HCT116 (cell line): ENCODE results near the gene RAC2. TPM values are rescaled to one million over a fixed set of nuclear protein-coding genes. Genes with fewer than 3 reads are reported as not detected.

Experiments used
- ATAC-seq: fragments of 200-7000 bp; cut with Tn5 transposase; 2 replicates; pipeline ENCODE4 v1.9.1; 2020; ENCODE audit warnings: mild to moderate bottlenecking, moderate library complexity
- BruUV-seq: library from RNA; stranded (reverse); fragments of 400-500 nt; replicated peaks from 2 replicates; lab custom pipeline; 2021; lab: Mats Ljungman, UMichigan
- CTCF ChIA-PET: fragments of 300-600 bp; sonication (Branson Sonifier 250); formaldehyde crosslinking; loops from one replicate; lab custom pipeline; 2021; ENCODE audit warnings: antibody characterized with exemption; lab: Charles Lee
- POLR2A ChIA-PET: fragments of 300-600, 350-600 bp; sonication (Branson Sonifier 250); formaldehyde crosslinking; loops from one replicate; lab custom pipeline; 2021; ENCODE audit warnings: antibody characterized with exemption; lab: Charles Lee
- RAD21 ChIA-PET, 2 experiments: fragments of 300-600 bp; sonication (Branson Sonifier 250); formaldehyde crosslinking; loops; one replicate each; lab custom pipeline; 2023; ENCODE audit warnings: low total read pairs in 2 of 2; ENCODE audit not compliant: uncharacterized antibody in 2 of 2, unreplicated experiment in 2 of 2, low non-redundant PET in 1 of 2; lab: Charles Lee
- DNase-seq: peaks from one replicate; pipeline ENCODE4 v3.0.0-alpha.2; 2010; ENCODE audit warnings: low read depth, low spot score
- H2AFZ ChIP-seq: fragments of 200-600 bp; shearing (Covaris generic), sonication (generic); 2 replicates; pipeline ENCODE4 v1.6.1; 2017; ENCODE audit warnings: low read depth, mixed run types, mixed read lengths, antibody characterized with exemption, low read length; ENCODE audit not compliant: poor library complexity, severe bottlenecking
- H3K27ac ChIP-seq: 2 replicates; pipeline ENCODE4 v1.5.1; 2012; ENCODE audit warnings: low read depth, low read length
- H3K27me3 ChIP-seq: fragments of 200-600 bp; sonication (generic); 2 replicates; pipeline ENCODE4 v1.6.1; 2016; ENCODE audit warnings: mixed run types, low read length, mixed read lengths; ENCODE audit not compliant: insufficient read depth
- H3K36me3 ChIP-seq, 2 experiments: fragments of 200-500 bp in 1 of 2; fragments of 200-600 bp in 1 of 2; sonication (Bioruptor generic) in 1 of 2; sonication (generic) in 1 of 2; 2 replicates each; pipeline versions ENCODE4 v1.5.1 to v1.6.1; 2014 to 2016; ENCODE audit warnings: low read length in 2 of 2, inconsistent platforms in 1 of 2, mixed read lengths in 1 of 2, mixed run types in 1 of 2; ENCODE audit not compliant: insufficient read depth in 2 of 2, control insufficient read depth in 1 of 2
- H3K4me1 ChIP-seq, 2 experiments: fragments of 200-600 bp in 1 of 2; sonication (generic) in 1 of 2; 2 replicates each; pipeline versions ENCODE4 v1.5.1 to v1.6.1; 2012 to 2017; ENCODE audit warnings: low read length in 2 of 2, inconsistent platforms in 1 of 2, mild to moderate bottlenecking in 1 of 2, mixed read lengths in 1 of 2, mixed run types in 1 of 2, moderate library complexity in 1 of 2; ENCODE audit not compliant: insufficient read depth in 2 of 2, control insufficient read depth in 1 of 2
- H3K4me2 ChIP-seq: fragments of 200-600 bp; sonication (generic); 2 replicates; pipeline ENCODE4 v1.6.1; 2017; ENCODE audit warnings: mixed run types, low read length, mixed read lengths
- H3K4me3 ChIP-seq, 2 experiments: fragments of 200-600 bp in 1 of 2; sonication (generic) in 1 of 2; replicated peaks in 1 of 2; 2 replicates each; pipeline ENCODE4 v1.5.1; 2011 to 2016; ENCODE audit warnings: low read length in 2 of 2, control low read depth in 1 of 2, low read depth in 1 of 2, mild to moderate bottlenecking in 1 of 2, mixed read lengths in 1 of 2, mixed run types in 1 of 2
- H3K79me2 ChIP-seq: fragments of 200-600 bp; sonication (generic); 2 replicates; pipeline ENCODE4 v1.6.1; 2017; ENCODE audit warnings: mild to moderate bottlenecking, mixed run types, low read length, moderate library complexity, mixed read lengths; ENCODE audit not compliant: insufficient read depth
- H3K9ac ChIP-seq: fragments of 200-600 bp; sonication (generic); 2 replicates; pipeline ENCODE4 v1.6.1; 2016; ENCODE audit warnings: low read length, mixed read lengths
- H3K9me2 ChIP-seq: fragments of 200-600 bp; sonication (generic), shearing (Covaris generic); 2 replicates; pipeline ENCODE4 v1.6.1; 2017; ENCODE audit warnings: mixed run types, mild to moderate bottlenecking, moderate library complexity; ENCODE audit not compliant: insufficient read depth
- H3K9me3 ChIP-seq, 2 experiments: fragments of 200-500 bp in 1 of 2; fragments of 200-600 bp in 1 of 2; sonication (Bioruptor generic) in 1 of 2; sonication (generic) in 1 of 2; 2 replicates each; pipeline ENCODE4 v1.6.1; 2014 to 2017; ENCODE audit warnings: low read length in 2 of 2, mixed read lengths in 2 of 2, inconsistent platforms in 1 of 2, low read depth in 1 of 2, mild to moderate bottlenecking in 1 of 2, mixed run types in 1 of 2, moderate library complexity in 1 of 2; ENCODE audit not compliant: control insufficient read depth in 1 of 2, insufficient read depth in 1 of 2
- H4K20me1 ChIP-seq: fragments of 200-600 bp; sonication (generic), shearing (Covaris generic); 2 replicates; pipeline ENCODE4 v1.6.1; 2017; ENCODE audit warnings: mixed run types, mild to moderate bottlenecking, moderate library complexity; ENCODE audit not compliant: insufficient read depth
- POLR2AphosphoS5 ChIP-seq: IDR thresholded peaks from 2 replicates; pipeline ENCODE4 v1.6.1; 2011; ENCODE audit warnings: mild to moderate bottlenecking, low read depth, low read length, moderate library complexity
- SP1 ChIP-seq: IDR thresholded peaks from 2 replicates; pipeline ENCODE4 v1.6.1; 2012; ENCODE audit warnings: low read depth
- TCF7L2 ChIP-seq: IDR thresholded peaks from 2 replicates; pipeline ENCODE4 v1.7.0; 2011; ENCODE audit warnings: borderline replicate concordance, inconsistent platforms; ENCODE audit not compliant: insufficient read depth, insufficient read length; ENCODE audit errors: extremely low read depth
- ZFX ChIP-seq: fragments of 450-650 bp; IDR thresholded peaks from 2 replicates; pipeline ENCODE4 v1.6.1; 2017
- intact Hi-C: fragments of 100-400 bp; cut with micrococcal nuclease; formaldehyde crosslinking; loops from 2 replicates; pipeline ENCODE4 v1.10.0; 2022
- total RNA-seq: library from RNA; stranded (reverse); gene quantifications from one replicate; pipeline ENCODE4 v1.2.1, GENCODE V29; 2021; ENCODE audit not compliant: unreplicated experiment
- TF ChIP-seq, protein P1 (sequence below): IDR thresholded peaks from 2 replicates; pipeline ENCODE4 v1.6.1; 2012; ENCODE audit warnings: low read depth
- TF ChIP-seq, protein P2 (sequence below): IDR thresholded peaks from 2 replicates; pipeline ENCODE4 v1.6.1; 2012

Gene RAC2
- total RNA-seq, 1 experiment from 2014 or later: 62.0 TPM

DNA sequence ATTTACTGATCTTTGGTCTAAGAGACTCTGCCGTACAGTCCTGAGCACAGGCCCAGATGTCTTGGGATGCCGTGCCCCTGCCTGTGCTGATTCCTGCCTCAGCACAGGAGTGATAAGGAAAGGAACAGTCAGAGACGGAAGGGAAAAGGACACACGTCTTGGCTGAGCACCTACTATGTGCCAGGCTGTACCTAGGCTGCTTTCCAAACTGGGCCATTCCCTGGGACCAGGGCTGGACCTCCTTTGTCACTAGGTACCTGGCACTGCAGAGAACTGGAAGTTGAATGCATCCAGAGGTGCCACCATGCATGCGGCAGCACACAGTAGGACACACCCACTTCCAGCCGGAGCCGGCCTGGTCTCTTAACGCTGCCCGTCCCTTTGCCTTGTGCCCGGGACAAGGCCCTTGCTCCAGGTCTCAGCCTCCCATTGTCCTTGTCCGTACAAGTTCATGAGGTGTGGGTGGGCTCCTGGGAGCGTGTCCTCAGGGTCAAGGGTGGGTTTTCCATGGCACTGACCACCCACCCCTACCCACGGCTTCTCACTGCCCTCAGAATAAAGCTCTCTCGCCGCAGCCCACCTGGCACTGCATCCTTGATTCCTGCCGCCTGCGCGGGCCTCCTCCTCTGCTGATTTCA is 30.7 kb downstream of the RAC2 start:
- TF ChIP-seq, protein P1, sequence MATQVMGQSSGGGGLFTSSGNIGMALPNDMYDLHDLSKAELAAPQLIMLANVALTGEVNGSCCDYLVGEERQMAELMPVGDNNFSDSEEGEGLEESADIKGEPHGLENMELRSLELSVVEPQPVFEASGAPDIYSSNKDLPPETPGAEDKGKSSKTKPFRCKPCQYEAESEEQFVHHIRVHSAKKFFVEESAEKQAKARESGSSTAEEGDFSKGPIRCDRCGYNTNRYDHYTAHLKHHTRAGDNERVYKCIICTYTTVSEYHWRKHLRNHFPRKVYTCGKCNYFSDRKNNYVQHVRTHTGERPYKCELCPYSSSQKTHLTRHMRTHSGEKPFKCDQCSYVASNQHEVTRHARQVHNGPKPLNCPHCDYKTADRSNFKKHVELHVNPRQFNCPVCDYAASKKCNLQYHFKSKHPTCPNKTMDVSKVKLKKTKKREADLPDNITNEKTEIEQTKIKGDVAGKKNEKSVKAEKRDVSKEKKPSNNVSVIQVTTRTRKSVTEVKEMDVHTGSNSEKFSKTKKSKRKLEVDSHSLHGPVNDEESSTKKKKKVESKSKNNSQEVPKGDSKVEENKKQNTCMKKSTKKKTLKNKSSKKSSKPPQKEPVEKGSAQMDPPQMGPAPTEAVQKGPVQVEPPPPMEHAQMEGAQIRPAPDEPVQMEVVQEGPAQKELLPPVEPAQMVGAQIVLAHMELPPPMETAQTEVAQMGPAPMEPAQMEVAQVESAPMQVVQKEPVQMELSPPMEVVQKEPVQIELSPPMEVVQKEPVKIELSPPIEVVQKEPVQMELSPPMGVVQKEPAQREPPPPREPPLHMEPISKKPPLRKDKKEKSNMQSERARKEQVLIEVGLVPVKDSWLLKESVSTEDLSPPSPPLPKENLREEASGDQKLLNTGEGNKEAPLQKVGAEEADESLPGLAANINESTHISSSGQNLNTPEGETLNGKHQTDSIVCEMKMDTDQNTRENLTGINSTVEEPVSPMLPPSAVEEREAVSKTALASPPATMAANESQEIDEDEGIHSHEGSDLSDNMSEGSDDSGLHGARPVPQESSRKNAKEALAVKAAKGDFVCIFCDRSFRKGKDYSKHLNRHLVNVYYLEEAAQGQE: no peak
- TF ChIP-seq, protein P2, sequence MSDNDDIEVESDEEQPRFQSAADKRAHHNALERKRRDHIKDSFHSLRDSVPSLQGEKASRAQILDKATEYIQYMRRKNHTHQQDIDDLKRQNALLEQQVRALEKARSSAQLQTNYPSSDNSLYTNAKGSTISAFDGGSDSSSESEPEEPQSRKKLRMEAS: no peak
- TF ChIP-seq SP1 (no peak), POLR2AphosphoS5 (no peak), ZFX (no peak), TCF7L2 (no peak)
- TF ChIP-seq, all 23 proteins: peak for 0
- no TSS peak for BruUV-seq
- no peaks in the 10 kb centered on the region for H3K9me3 ChIP-seq
- no peaks in the 10 kb centered on the region for H3K79me2 ChIP-seq
- POLR2A ChIA-PET: no interaction called here
- no peaks in the 10 kb centered on the region for H3K27me3 ChIP-seq
- no peak overlapping the region for H3K4me2 ChIP-seq
- H4K20me1 ChIP-seq: no peaks in the 10 kb centered on the region
- no peak for ATAC-seq
- H3K9ac ChIP-seq: no peak overlapping the region
- H3K4me1 ChIP-seq: no peaks in the 10 kb centered on the region
- no peak for DNase-seq
- no peak overlapping the region for H3K27ac ChIP-seq
- RAD21 ChIA-PET: no interaction called here
- intact Hi-C loops: no loop called here
- H3K4me3 ChIP-seq: no peak overlapping the region
- no peak overlapping the region for H2AFZ ChIP-seq
- CTCF ChIA-PET: no interaction called here
- H3K9me2 ChIP-seq: no peaks in the 10 kb centered on the region
- no peaks in the 10 kb centered on the region for H3K36me3 ChIP-seq
